KMS-11 (cell line): Measurements from ENCODE around the gene EPC1.
"Not testable (repeated sequence)": the region's sequence is repeated elsewhere in the genome, so short reads cannot be mapped to it uniquely, and the experiment has no call there.

Experiments used
- H2AFZ ChIP-seq: fragments of 200-600 bp; sonication (generic); 2 replicates; pipeline ENCODE4 v1.6.1; 2016; ENCODE audit warnings: antibody characterized with exemption, mixed run types, low read depth
- H3K27ac ChIP-seq: fragments of 200-600 bp; sonication (generic); 2 replicates; pipeline ENCODE4 v1.6.1; 2016; ENCODE audit warnings: mild to moderate bottlenecking, mixed run types
- H3K27me3 ChIP-seq: fragments of 200-600 bp; sonication (generic); 2 replicates; pipeline ENCODE4 v1.6.1; 2017; ENCODE audit warnings: mild to moderate bottlenecking, low read depth, mixed run types, moderate library complexity; ENCODE audit not compliant: insufficient read depth
- H3K36me3 ChIP-seq: fragments of 200-600 bp; sonication (generic); 2 replicates; pipeline ENCODE4 v1.6.1; 2017; ENCODE audit warnings: mild to moderate bottlenecking, mixed run types; ENCODE audit not compliant: insufficient read depth
- H3K4me1 ChIP-seq: fragments of 200-600 bp; sonication (generic); 2 replicates; pipeline ENCODE4 v1.6.1; 2016; ENCODE audit warnings: mild to moderate bottlenecking, low read depth, mixed run types; ENCODE audit not compliant: poor library complexity, severe bottlenecking
- H3K4me2 ChIP-seq: fragments of 200-600 bp; sonication (generic); 2 replicates; pipeline ENCODE4 v1.7.0; 2016; ENCODE audit warnings: mild to moderate bottlenecking, mixed run types
- H3K4me3 ChIP-seq: fragments of 200-600 bp; sonication (generic); IDR thresholded peaks from 2 replicates; pipeline ENCODE4 v1.6.1; 2017; ENCODE audit warnings: low read depth, low read length, mixed read lengths; ENCODE audit not compliant: insufficient read depth
- H3K79me2 ChIP-seq: fragments of 200-600 bp; sonication (generic); 2 replicates; pipeline ENCODE4 v1.6.1; 2016; ENCODE audit warnings: low read depth, mixed run types; ENCODE audit not compliant: insufficient read depth
- H3K9ac ChIP-seq: fragments of 200-600 bp; sonication (generic); 2 replicates; pipeline ENCODE4 v1.6.1; 2016; ENCODE audit warnings: mild to moderate bottlenecking, mixed run types
- H4K20me1 ChIP-seq: fragments of 200-600 bp; sonication (generic); 2 replicates; pipeline ENCODE4 v1.6.1; 2016; ENCODE audit warnings: mild to moderate bottlenecking, mixed run types; ENCODE audit not compliant: insufficient read depth
- CTCF ChIP-seq: fragments of 200-600 bp; sonication (generic); conservative IDR thresholded peaks from 2 replicates; pipeline ENCODE4 v1.6.1; 2017; ENCODE audit warnings: low read depth, mild to moderate bottlenecking, antibody characterized with exemption, low read length, moderate library complexity, mixed read lengths

EPC1 gene

GRCh38 chr10:32346551-32347362 is at the start of gene EPC1:
EPC1 (minus strand) TSS chr10:32347158; CDS start chr10:32346915, 243 bp downstream.
- H2AFZ ChIP-seq, result peak within 1 kb of the TSS; percentile 82

GRCh38 chr10:32393911-32394310 is 47.0 kb upstream of the EPC1 start:
- H3K27me3 ChIP-seq, result no peaks in the 10 kb centered on the region
- H3K9ac ChIP-seq, result no peak overlapping the region
- no peaks in the 10 kb centered on the region for H3K79me2 ChIP-seq
- H3K27ac ChIP-seq, result no peak overlapping the region
- no peaks in the 10 kb centered on the region for H3K36me3 ChIP-seq
- H3K4me2 ChIP-seq, result no peak overlapping the region
- no peak for TF ChIP-seq CTCF
- no peak overlapping the region for H2AFZ ChIP-seq
- no peaks in the 10 kb centered on the region for H4K20me1 ChIP-seq
- H3K4me3 ChIP-seq, result no peak overlapping the region
- H3K4me1 ChIP-seq, result no peaks in the 10 kb centered on the region

More at GRCh38 chr10:32346551-32347362, at the start of gene EPC1:
- Histone ChIP-seq H3K79me2 (peaks cover 43% of the 10 kb centered on the region), H3K9ac (peak within 1 kb of the TSS; percentile 100), H3K4me3 (no peak within 1 kb of the TSS), H3K4me1 (peaks cover 26% of the 10 kb centered on the region), H4K20me1 (no peaks in the 10 kb centered on the region), H3K36me3 (peaks cover 7% of the 10 kb centered on the region; the same call in 1 of the 2 replicates), H3K4me2 (peak within 1 kb of the TSS; percentile 98), H3K27me3 (no peaks in the 10 kb centered on the region), H3K27ac (peak within 1 kb of the TSS; percentile 100)
- TF ChIP-seq CTCF, result no peak

GRCh38 chr10:32392284-32392683 is 45.3 kb upstream of the EPC1 start:
- not testable (repeated sequence) for H3K9ac ChIP-seq, H4K20me1 ChIP-seq, H3K27me3 ChIP-seq, H3K79me2 ChIP-seq, H3K36me3 ChIP-seq, H3K4me1 ChIP-seq, H3K4me2 ChIP-seq, H2AFZ ChIP-seq, H3K27ac ChIP-seq, H3K4me3 ChIP-seq

- Histone ChIP-seq H3K36me3 (no peaks in the 10 kb centered on the region), H3K4me1 (no peaks in the 10 kb centered on the region), H2AFZ (no peak overlapping the region), H3K4me2 (no peak overlapping the region), H3K9ac (no peak overlapping the region), H4K20me1 (no peaks in the 10 kb centered on the region), H3K27ac (no peak overlapping the region), H3K4me3 (no peak overlapping the region), H3K27me3 (no peaks in the 10 kb centered on the region), H3K79me2 (no peaks in the 10 kb centered on the region)
- TF ChIP-seq CTCF, result no peak
Observed at GRCh38 chr10:32390193-32390592, 43.2 kb upstream of the EPC1 start.
